Duodenal mucosa (tissue), 2 donors: ENCODE results near the gene VWA1.
"Not testable (repeated sequence)": the region's sequence is repeated elsewhere in the genome, so short reads cannot be mapped to it uniquely, and the experiment has no call there.

ENCODE experiments used
- H3K27ac ChIP-seq: one replicate; pipeline ENCODE4 v1.7.0; 2013; ENCODE audit warnings: low read depth, low read length
- H3K27me3 ChIP-seq, 2 donors: one replicate each; pipeline ENCODE4 v1.7.0; 2013; ENCODE audit warnings: low read length in 2 of 2, control low read depth in 1 of 2; ENCODE audit not compliant: insufficient read depth in 2 of 2, control insufficient read depth in 1 of 2
- H3K36me3 ChIP-seq, 2 donors: one replicate each; pipeline ENCODE4 v1.7.0; 2013; ENCODE audit warnings: low read length in 2 of 2, control low read depth in 1 of 2; ENCODE audit not compliant: insufficient read depth in 2 of 2, control insufficient read depth in 1 of 2
- H3K4me1 ChIP-seq, 2 donors: one replicate each; pipeline ENCODE4 v1.7.0; 2013; ENCODE audit warnings: low read length in 2 of 2, control low read depth in 1 of 2; ENCODE audit not compliant: insufficient read depth in 2 of 2, control insufficient read depth in 1 of 2
- H3K4me3 ChIP-seq, 2 donors: one replicate each; pipeline ENCODE4 v1.7.0; 2013; ENCODE audit warnings: low read length in 2 of 2, low read depth in 1 of 2
- H3K9ac ChIP-seq, 2 donors: one replicate each; pipeline ENCODE4 v1.7.0; 2013; ENCODE audit warnings: low read length in 2 of 2, low read depth in 1 of 2
- H3K9me3 ChIP-seq, 2 donors: one replicate each; pipeline ENCODE4 v1.7.0; 2013; ENCODE audit warnings: low read length in 2 of 2, control low read depth in 1 of 2; ENCODE audit not compliant: control insufficient read depth in 1 of 2

The VWA1 gene

DNA sequence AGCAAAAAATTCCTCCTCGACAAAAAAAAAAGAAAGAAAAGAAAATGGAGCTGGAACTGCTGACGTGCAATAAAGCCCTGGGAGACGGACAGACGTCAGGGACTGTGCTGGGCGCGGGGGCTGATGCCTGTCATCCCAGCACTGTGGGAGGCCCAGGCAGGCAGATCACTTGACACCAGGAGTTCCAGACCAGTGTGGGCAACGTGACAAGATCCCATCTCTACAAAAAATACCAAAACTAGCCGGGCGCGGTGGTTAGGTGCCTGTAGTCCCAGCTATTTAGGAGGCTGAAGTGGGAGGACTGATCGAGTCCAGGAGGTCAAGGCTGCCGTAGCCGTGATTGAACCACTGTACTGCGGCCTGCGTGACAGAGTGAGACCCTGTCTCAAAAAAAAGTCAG, 10.8 kb upstream of the VWA1 start:
- H3K4me3 ChIP-seq = no peak overlapping the region
- no peaks in the 10 kb centered on the region for H3K36me3 ChIP-seq
- H3K27ac ChIP-seq = no peak overlapping the region
- peaks cover 5% of the 10 kb centered on the region in 2 donors for H3K27me3 ChIP-seq
- H3K4me1 ChIP-seq = no peaks in the 10 kb centered on the region
- H3K9me3 ChIP-seq = no peaks in the 10 kb centered on the region
- H3K9ac ChIP-seq = no peak overlapping the region

DNA sequence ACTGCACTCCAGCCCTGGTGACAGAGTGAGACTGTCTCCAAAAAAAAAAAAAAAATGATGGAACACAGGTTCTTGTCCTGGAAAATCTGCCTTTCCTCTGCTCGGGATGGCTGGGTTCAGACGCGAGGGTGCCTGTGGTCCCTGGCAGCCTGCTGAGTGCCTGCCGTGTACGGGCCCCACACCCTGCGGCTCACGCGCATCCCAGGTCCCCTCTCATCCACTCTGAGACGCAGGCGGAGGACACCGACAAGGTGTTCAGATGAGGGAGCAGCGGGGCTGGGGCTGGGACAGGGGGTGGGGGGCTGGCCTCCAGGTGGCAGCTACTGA, 10.1 kb upstream of the VWA1 start:
- H3K27ac ChIP-seq = no peak overlapping the region
- peaks cover 5% of the 10 kb centered on the region in 2 donors for H3K27me3 ChIP-seq
- no peaks in the 10 kb centered on the region for H3K4me1 ChIP-seq
- H3K9ac ChIP-seq = no peak overlapping the region
- H3K4me3 ChIP-seq = no peak overlapping the region
- no peaks in the 10 kb centered on the region for H3K36me3 ChIP-seq
- H3K9me3 ChIP-seq = no peaks in the 10 kb centered on the region

DNA sequence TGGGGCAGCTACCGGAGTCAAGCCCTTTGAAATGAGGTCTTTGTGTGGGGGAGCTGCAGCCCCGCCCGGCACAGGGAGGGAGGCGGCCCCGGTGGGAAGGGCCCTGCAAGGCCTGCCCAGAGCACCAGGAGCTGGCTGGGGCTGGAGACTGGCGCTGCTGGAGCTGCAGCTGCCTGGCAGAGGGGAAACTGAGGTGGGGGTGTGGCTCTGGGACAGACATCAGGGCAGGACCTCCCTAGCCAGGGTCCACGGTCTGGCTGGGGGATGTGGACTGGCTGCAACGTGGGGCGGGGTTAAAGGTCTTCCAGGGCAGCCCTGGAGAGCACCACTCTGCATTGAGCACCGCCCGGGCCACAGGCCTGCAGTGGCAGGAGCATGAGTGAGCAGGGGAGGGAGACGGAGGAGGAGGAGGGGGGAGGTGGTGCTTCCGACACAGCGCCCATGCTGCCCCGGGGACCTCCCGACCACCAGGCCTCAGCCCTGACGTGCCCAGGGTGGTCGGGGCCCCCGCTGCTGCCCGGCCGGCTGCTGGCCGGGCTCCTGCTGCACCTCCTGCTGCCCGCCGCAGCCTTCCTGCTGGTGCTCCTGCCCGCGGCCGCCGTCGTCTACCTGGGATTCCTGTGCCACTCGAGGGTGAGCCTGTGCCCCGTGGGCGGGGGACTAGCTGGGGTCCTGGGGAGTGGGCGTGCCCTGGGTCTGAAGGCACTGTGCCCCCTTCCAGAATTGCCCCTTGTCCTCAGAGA, 9.6 kb upstream of the VWA1 start:
- Histone ChIP-seq H3K9ac (no peak overlapping the region), H3K9me3 (no peaks in the 10 kb centered on the region), H3K4me3 (no peak overlapping the region), H3K27ac (no peak overlapping the region), H3K4me1 (no peaks in the 10 kb centered on the region), H3K36me3 (no peaks in the 10 kb centered on the region), H3K27me3 (peaks cover 5% of the 10 kb centered on the region in 2 donors)

DNA sequence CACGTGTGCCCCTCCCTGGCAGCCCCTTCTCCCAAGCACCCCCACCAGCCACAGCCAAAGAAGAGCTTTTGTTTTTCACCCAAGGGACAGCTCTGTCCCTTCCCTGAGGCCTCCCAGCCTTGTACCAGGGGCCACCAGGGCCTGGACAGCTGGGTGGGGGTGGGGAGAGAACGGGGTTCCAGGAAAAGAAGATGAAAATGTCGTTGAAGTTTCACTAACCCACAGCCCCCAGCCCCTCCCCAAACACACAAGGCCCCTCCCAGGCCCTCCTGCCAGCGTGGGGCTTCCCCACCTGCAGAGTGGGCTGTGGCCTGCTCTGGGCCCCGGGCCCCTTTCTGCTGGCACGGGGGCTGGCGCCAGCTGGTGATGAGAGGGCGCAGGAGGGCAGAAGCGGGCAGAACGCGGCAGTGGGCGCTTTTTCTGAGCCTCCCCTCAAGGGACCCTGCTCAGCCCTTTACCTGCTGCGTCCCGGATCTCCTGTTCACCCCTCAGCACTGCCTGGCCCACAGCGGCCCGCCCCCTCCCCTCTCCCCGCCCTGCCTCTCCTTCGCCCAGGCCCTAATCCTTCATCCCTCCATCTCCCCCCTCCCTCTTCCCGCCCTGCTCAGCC, 8.9 kb upstream of the VWA1 start:
- Histone ChIP-seq H3K4me3 (no peak overlapping the region), H3K9ac (no peak overlapping the region), H3K27ac (no peak overlapping the region), H3K9me3 (no peaks in the 10 kb centered on the region), H3K4me1 (peaks cover 2 to 3% of the 10 kb centered on the region in 2 donors), H3K36me3 (no peaks in the 10 kb centered on the region), H3K27me3 (peaks cover 5% of the 10 kb centered on the region in 2 donors)

GRCh38 chr1:1427106-1427819, 8.2 kb upstream of the VWA1 start:
- no peak overlapping the region for H3K27ac ChIP-seq
- no peak overlapping the region for H3K9ac ChIP-seq
- peaks cover 7 to 9% of the 10 kb centered on the region in 2 donors for H3K4me1 ChIP-seq
- H3K36me3 ChIP-seq = no peaks in the 10 kb centered on the region
- no peaks in the 10 kb centered on the region for H3K9me3 ChIP-seq
- no peak overlapping the region for H3K4me3 ChIP-seq
- H3K27me3 ChIP-seq = peaks cover 3 to 5% of the 10 kb centered on the region in 2 donors

DNA sequence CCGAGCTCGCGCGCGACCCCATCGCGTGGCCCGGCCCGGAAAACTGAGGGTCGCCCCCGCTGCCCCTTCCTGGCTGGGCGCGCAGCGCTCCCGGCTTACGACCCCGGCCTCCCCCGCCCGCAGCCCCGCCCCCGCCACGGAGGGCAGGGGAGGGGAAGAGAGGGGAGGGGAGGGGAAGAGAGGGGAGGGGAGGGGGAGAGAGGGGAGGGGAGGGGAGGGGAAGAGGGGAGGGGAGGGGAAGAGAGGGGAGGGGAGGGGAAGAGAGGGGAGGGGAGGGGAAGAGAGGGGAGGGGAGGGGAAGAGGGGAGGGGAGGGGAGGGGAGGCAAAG, 7.7 kb upstream of the VWA1 start:
- Histone ChIP-seq H3K9me3 (no peaks in the 10 kb centered on the region), H3K36me3 (no peaks in the 10 kb centered on the region), H3K9ac (no peak overlapping the region), H3K4me3 (no peak overlapping the region), H3K27me3 (peaks cover 3 to 5% of the 10 kb centered on the region in 2 donors), H3K27ac (no peak overlapping the region), H3K4me1 (peaks cover 12 to 14% of the 10 kb centered on the region in 2 donors)

GRCh38 chr1:1428174-1428573, 7.3 kb upstream of the VWA1 start:
- no peak overlapping the region for H3K27ac ChIP-seq
- H3K4me1 ChIP-seq = peaks cover 14 to 16% of the 10 kb centered on the region in 2 donors
- H3K9ac ChIP-seq = no peak overlapping the region
- H3K27me3 ChIP-seq = peaks cover 3 to 5% of the 10 kb centered on the region in 2 donors
- H3K9me3 ChIP-seq = no peaks in the 10 kb centered on the region
- no peaks in the 10 kb centered on the region for H3K36me3 ChIP-seq
- no peak overlapping the region for H3K4me3 ChIP-seq

DNA sequence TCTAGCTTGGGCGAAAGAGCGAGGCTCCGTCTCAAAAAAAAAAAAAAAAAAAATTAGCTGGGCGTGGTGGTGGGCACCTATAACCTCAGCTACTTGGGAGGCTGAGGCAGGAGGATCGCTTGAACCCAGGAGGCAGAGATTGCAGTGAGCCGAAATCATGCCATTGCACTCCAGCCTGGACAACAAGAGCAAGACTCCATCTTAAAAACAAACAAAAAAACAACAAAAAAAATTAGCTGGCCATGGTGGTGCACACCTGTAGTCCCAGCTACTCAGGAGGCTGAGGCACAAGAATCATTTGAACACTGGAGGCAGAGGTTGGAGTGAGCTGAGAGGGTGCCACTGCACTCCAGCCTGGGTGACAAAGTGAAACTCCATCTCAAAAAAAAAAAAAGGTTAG, 6.5 kb upstream of the VWA1 start:
- H3K4me3 ChIP-seq, H3K36me3 ChIP-seq, H3K27ac ChIP-seq, H3K9ac ChIP-seq, H3K27me3 ChIP-seq, H3K9me3 ChIP-seq: not testable (repeated sequence)
- H3K4me1 ChIP-seq = peaks cover 21 to 24% of the 10 kb centered on the region in 2 donors

DNA sequence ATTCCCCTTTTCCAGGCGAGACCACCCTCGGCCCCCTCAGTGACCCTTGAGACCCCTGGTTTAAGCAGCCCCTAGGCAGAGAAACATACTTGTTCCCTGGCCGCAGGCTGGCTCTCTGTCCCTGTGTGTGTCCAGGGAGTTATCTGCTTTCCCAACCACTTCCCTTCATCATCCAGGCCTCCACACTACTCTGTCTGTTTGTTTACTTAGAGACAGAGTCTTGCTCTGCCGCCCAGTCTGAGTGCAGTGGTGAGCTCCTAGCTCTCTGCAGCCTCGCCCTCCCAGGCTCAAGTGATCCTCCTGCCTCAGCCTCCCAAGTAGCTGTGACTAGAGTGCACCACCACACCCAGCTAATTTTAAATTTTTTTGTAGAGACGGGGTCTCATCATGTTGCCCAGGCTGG, 5.8 kb upstream of the VWA1 start:
- Histone ChIP-seq H3K4me3 (no peak overlapping the region), H3K9me3 (no peaks in the 10 kb centered on the region), H3K9ac (no peak overlapping the region), H3K27ac (peak overlapping the region; percentile 61), H3K36me3 (no peaks in the 10 kb centered on the region), H3K4me1 (peaks cover 24 to 30% of the 10 kb centered on the region in 2 donors), H3K27me3 (peaks cover 3 to 5% of the 10 kb centered on the region in 2 donors)

GRCh38 chr1:1430114-1430982, 5.1 kb upstream of the VWA1 start:
- Histone ChIP-seq H3K9me3 (no peaks in the 10 kb centered on the region), H3K36me3 (no peaks in the 10 kb centered on the region), H3K27me3 (peaks cover 3 to 5% of the 10 kb centered on the region in 2 donors), H3K9ac (no peak overlapping the region), H3K4me1 (peaks cover 30 to 37% of the 10 kb centered on the region in 2 donors), H3K27ac (peak overlapping the region; percentile 61), H3K4me3 (no peak overlapping the region)
